GM18505 (cell line): ENCODE results near the gene SCFD2.

Experiments
- ATAC-seq: cut with Tn5 transposase; IDR thresholded peaks from one replicate; pipeline ENCODE4 v1.9.1; 2021; ENCODE audit not compliant: unreplicated experiment
- POLR2A ChIP-seq: IDR thresholded peaks from 4 replicates; pipeline ENCODE4 v1.6.1; 2011; ENCODE audit warnings: borderline replicate concordance; ENCODE audit not compliant: insufficient read depth, insufficient read length; ENCODE audit errors: extremely low read depth

Gene SCFD2

DNA sequence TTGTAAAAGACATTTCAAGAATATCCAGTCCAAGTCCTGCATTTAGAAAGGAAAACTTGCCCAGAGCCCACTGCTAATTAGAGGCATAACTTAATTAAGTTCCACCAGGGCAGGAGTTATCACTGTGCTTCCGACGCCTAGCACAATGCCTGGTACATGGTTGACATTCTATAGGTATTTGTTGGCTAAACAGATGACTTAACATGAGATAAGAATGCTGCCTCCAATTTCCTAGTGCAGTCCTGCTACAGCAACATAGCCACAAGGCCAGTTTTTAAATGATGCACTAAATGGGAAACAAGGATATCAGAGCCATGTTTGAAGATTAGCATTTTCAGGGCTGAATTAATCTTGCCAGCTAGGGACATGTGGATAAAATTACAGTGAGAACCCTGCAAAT, 339.6 kb downstream of the SCFD2 start:
- ATAC-seq, result no peak
- TF ChIP-seq POLR2A, result no peak

- TF ChIP-seq POLR2A, result no peak
- no peak for ATAC-seq
These were observed 342.1 kb downstream of the SCFD2 start for GRCh38 chr4:53023677-53024299.

GRCh38 chr4:53022513-53023100, 343.3 kb downstream of the SCFD2 start:
- no peak for ATAC-seq
- no peak for TF ChIP-seq POLR2A

- TF ChIP-seq POLR2A, result no peak
- no peak for ATAC-seq
These were observed 343.9 kb downstream of the SCFD2 start for GRCh38 chr4:53021754-53022512.

DNA sequence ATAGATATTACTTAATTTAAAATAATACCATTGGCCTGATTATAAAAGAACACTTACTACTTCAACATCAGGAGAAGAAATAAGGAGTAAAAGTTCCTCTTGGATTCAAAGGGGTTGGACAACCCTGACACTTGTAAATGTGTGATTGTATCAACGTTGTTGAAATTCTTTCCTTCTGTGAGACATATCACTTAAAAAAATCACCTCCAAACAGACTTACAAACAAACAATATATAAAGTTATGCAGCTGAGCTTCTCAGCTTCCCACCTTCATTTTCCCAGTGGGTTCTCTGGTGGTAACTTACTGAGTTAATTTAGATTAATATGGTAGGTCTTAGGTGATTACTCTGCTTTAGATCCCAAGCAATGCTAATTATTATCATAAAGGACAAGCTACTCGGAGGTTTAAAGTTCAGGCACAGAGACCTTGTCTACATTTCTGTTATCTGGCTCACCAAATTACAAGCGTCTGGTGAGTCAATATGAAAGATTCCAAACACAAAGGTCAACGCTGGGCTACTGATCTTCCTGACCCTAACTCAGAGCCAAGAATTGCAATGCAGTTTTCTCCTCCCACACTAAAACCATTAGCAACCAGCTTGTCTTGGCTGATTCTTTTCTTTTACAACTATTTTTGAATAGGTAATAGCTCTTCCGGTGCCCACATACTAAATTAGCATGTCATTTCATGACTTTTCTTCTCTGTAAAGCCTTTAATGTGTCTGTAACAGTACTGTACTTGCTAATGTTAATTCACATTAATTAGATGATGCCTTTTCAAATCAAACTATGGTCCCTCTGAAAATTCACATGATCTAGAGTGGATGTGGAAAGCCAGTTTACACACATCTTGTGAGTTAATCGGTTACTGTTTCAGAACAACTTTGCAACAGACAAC, 346.1 kb downstream of the SCFD2 start:
- no peak for TF ChIP-seq POLR2A
- ATAC-seq, result no peak

DNA sequence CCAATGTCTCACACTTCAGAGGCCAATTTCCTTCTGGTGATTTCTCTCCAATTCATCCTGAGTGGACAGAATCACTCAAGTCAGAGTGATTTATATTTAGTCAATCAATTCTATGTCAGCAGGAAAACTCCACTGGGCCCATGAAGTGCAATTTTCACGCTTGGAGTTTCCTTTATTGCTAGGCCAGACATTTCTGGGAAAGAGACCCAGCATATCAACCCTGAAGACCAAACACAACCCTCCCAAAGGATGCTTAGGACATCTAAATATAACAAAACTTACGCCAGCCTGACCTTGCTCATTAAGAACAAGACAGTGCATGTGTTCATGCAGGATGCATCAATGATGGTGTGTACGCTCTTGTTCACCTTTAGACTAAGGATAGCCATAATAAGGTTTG, 347.4 kb downstream of the SCFD2 start:
- no peak for ATAC-seq
- TF ChIP-seq POLR2A, result no peak

GRCh38 chr4:53016099-53016820, 349.6 kb downstream of the SCFD2 start:
- ATAC-seq, result no peak
- TF ChIP-seq POLR2A, result no peak

DNA sequence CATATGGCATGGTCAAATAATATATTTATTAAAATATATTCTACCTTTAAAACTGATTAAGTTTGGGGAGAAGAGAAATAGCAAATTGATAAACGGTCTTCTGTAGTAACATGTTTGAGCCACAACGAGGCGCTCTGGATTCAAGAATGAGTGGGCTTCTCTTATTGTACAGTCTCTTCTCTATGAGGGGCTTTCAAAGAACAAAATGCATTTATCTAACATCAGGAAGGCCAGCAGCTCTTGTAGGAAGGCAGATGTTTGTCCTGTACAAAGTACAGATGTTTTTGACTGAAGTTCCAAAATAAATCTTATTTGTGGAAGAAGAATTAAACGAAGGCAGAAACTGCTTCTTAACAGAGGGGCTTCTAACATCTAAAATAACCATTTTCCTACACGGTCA, 350.2 kb downstream of the SCFD2 start:
- ATAC-seq, result no peak
- TF ChIP-seq POLR2A, result no peak

- no peak for TF ChIP-seq POLR2A
These were observed 351.0 kb downstream of the SCFD2 start for GRCh38 chr4:53014881-53015280.

DNA sequence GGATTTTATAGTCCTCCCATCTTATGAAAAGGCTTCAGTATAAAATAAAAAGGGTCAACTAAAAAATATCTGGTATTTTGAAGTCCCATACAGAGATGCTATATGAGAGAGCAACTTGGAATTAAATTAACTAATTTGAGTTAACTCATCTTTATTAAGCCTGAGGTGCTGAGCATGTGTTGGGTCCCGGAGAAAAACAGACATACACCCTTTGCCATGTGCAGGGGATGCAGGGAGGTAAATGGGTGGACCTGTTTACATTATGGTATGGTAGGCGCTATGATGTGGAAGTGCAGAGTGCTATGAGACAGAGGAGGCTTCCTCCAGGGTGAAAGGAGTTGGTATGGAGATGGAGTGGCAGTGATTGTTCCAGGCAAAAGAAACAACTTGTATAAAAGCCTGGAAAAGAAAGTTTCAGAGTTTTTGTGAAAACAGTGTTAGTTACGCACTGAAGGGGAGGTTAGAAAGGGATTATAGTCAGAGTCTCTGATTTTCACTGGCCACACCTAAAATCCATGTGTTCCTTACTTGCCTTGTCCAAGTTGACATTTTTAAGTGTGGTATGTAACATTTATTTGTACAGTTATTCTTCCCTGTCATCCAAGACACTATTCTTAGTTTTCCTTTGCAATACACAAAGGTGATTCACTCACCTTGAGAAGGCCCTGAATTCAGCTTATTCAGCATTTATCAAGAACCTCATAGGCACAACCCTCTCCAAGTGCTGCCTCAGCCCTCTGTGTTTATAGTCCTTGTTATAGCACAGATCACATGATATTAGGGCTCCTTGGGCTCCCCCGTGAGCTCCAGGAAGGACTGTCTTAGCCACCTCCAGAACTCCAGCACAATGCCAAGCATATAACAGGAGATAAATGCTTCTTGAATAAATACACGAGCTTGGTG, 351.7 kb downstream of the SCFD2 start:
- no peak for ATAC-seq
- no peak for TF ChIP-seq POLR2A

More at GRCh38 chr4:53014881-53015280, 351.0 kb downstream of the SCFD2 start:
- ATAC-seq, result no peak

DNA sequence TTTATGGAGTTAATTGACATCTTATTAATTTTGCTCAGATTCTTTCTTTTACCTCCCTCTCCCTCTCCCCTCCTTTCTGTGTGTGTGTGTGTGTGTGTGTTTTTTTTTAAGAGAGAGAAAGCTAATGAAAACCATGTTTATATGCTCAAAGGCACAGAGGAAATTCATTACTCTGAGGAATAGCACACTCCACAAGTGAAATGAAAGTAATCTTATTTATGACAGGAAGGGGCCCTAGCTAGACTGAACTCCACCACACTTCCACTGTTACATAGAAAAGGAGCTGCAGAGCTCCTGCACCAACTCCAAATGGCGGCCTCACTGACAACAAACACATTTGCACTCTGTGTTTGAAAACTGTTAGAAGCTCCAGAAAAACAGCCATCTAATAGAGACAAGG, 353.1 kb downstream of the SCFD2 start:
- no peak for TF ChIP-seq POLR2A
- ATAC-seq, result peak; percentile 84
